Sigmoid colon (tissue), 7 donors: ENCODE measurements around the gene IPCEF1. TPM values are rescaled to one million over a fixed set of nuclear protein-coding genes. Genes with fewer than 3 reads are reported as not detected.

Experiments used
- DNase-seq: peaks from one replicate; pipeline ENCODE4 v3.0.0-alpha.2; 2019
- H3K27ac ChIP-seq, 4 donors: fragments of 200-600 bp; sonication (generic); one replicate each; pipeline ENCODE4 v1.5.1; 2016 to 2019; ENCODE audit warnings: mild to moderate bottlenecking in 1 of 4
- H3K27me3 ChIP-seq, 3 donors: fragments of 200-600 bp; sonication (generic); one replicate each; pipeline ENCODE4 v1.5.1; 2019; ENCODE audit warnings: mild to moderate bottlenecking in 1 of 3
- H3K36me3 ChIP-seq, 4 donors: fragments of 200-600 bp; sonication (generic); one replicate each; pipeline ENCODE4 v1.5.1; 2016 to 2019
- H3K4me1 ChIP-seq, 4 donors: fragments of 200-600 bp; sonication (generic); one replicate each; pipeline ENCODE4 v1.5.1; 2017 to 2019
- H3K4me3 ChIP-seq, 4 donors: fragments of 200-600 bp; sonication (generic); one replicate each; pipeline ENCODE4 v1.5.1; 2017 to 2019; ENCODE audit warnings: mild to moderate bottlenecking in 2 of 4, moderate library complexity in 1 of 4
- H3K9me3 ChIP-seq, 4 donors: fragments of 200-600 bp in 3 of 4; sonication (generic) in 3 of 4; one replicate each; pipeline versions ENCODE4 v1.5.1 to v1.6.1; 2013 to 2019
- CTCF ChIP-seq, 4 experiments: fragments of 450-650 bp in 3 of 4; fragments of 200-600 bp in 1 of 4; IDR thresholded peaks; one replicate each; pipeline ENCODE4 v1.5.1; 2016 to 2019; ENCODE audit warnings: antibody characterized with exemption in 4 of 4, mild to moderate bottlenecking in 3 of 4, moderate library complexity in 2 of 4
- EP300 ChIP-seq, 4 donors: sonication (generic); formaldehyde crosslinking; IDR thresholded peaks; one replicate each; pipeline ENCODE4 v1.6.1; 2017; ENCODE audit warnings: antibody characterized with exemption in 4 of 4
- POLR2A ChIP-seq, 2 donors: fragments of 450-650 bp; IDR thresholded peaks; one replicate each; pipeline ENCODE4 v1.6.1; 2016; ENCODE audit warnings: antibody characterized with exemption in 2 of 2, mild to moderate bottlenecking in 2 of 2, moderate library complexity in 2 of 2
- POLR2AphosphoS5 ChIP-seq, 4 donors: sonication (generic); formaldehyde crosslinking; IDR thresholded peaks; one replicate each; pipeline ENCODE4 v1.6.1; 2017; ENCODE audit warnings: antibody characterized with exemption in 4 of 4
- WGBS, 2 donors: extraction: QIAGEN DNeasy Blood & Tissue Kit; methylation state at CpG; one replicate each; pipeline ENCODE4 v1.1.7; 2013; 5-methylcytosine and 5-hydroxymethylcytosine counted together
- intact Hi-C: fragments of 100-400 bp; cut with DNase I; formaldehyde crosslinking; loops from one replicate; pipeline ENCODE4 v1.15.1; 2023
- polyA plus RNA-seq, 3 donors: library from polyadenylated mRNA; stranded (reverse); fragments of 200-250 nt; gene quantifications; one replicate each; pipeline ENCODE4 v1.2.3, GENCODE V29; 2013
- total RNA-seq, 4 donors: library from RNA; depleted of rRNA; stranded (reverse); fragments of >200 nt; gene quantifications; one replicate each; pipeline ENCODE4 v1.1.0, GENCODE V29; 2016
- donor health status: healthy with polysubstance abuse.
- donor health status: Bipolar disorder and iron deficiency.
- donor health status: healthy.

The IPCEF1 gene
- total and polyA plus RNA-seq, 7 donors: 0.28 to 5.5 (median 0.71) TPM

- Histone ChIP-seq H3K4me1 (no peaks in the 10 kb centered on the region), H3K36me3 (no peaks in the 10 kb centered on the region), H3K9me3 (no peaks in the 10 kb centered on the region), H3K27ac (no peak overlapping the region), H3K4me3 (no peak overlapping the region), H3K27me3 (no peaks in the 10 kb centered on the region)
- 85 to 90% methylated on average over 5 of the region's 5 CpGs for WGBS, 2 donors
- no peak for TF ChIP-seq POLR2AphosphoS5 (IDR thresholded peaks at IDR 0.05)
- TF ChIP-seq EP300 (IDR thresholded peaks at IDR 0.05): no peak
- no peak for TF ChIP-seq CTCF (IDR thresholded peaks at IDR 0.05)
- no peak for TF ChIP-seq POLR2A (IDR thresholded peaks at IDR 0.05)
- intact Hi-C loops: no loop called here
- no peak for DNase-seq
Observed at GRCh38 chr6:154367336-154367735, 10.7 kb upstream of the IPCEF1 start.

GRCh38 chr6:154363821-154364220 lies 7.2 kb upstream of the IPCEF1 start:
- H3K4me3 ChIP-seq: no peak overlapping the region
- H3K27ac ChIP-seq: no peak overlapping the region
- no peaks in the 10 kb centered on the region for H3K4me1 ChIP-seq
- H3K36me3 ChIP-seq: no peaks in the 10 kb centered on the region
- WGBS, 2 donors: 78 to 80% methylated on average over 4 of the region's 4 CpGs
- intact Hi-C loops: no loop called here
- H3K9me3 ChIP-seq: no peaks in the 10 kb centered on the region
- H3K27me3 ChIP-seq: no peaks in the 10 kb centered on the region
- TF ChIP-seq EP300 (IDR thresholded peaks at IDR 0.05) (no peak), CTCF (IDR thresholded peaks at IDR 0.05) (no peak)
- no peak for DNase-seq

GRCh38 chr6:154361476-154361875 lies 4.9 kb upstream of the IPCEF1 start:
- H3K4me3 ChIP-seq: no peak overlapping the region
- no peaks in the 10 kb centered on the region for H3K36me3 ChIP-seq
- WGBS, 2 donors: 86 to 90% methylated on average over 5 of the region's 5 CpGs
- no peaks in the 10 kb centered on the region for H3K9me3 ChIP-seq
- TF ChIP-seq CTCF (IDR thresholded peaks at IDR 0.05) (no peak), POLR2A (IDR thresholded peaks at IDR 0.05) (no peak), EP300 (IDR thresholded peaks at IDR 0.05) (no peak), POLR2AphosphoS5 (IDR thresholded peaks at IDR 0.05) (no peak)
- H3K27ac ChIP-seq: no peak overlapping the region
- H3K27me3 ChIP-seq: no peaks in the 10 kb centered on the region
- H3K4me1 ChIP-seq: no peaks in the 10 kb centered on the region
- DNase-seq: no peak
- intact Hi-C loops: no loop called here

GRCh38 chr6:154360476-154360875 lies 3.9 kb upstream of the IPCEF1 start:
- 89 to 93% methylated on average over 3 of the region's 3 CpGs for WGBS, 2 donors
- H3K27ac ChIP-seq: no peak overlapping the region
- no peaks in the 10 kb centered on the region for H3K9me3 ChIP-seq
- no peak for DNase-seq
- no peaks in the 10 kb centered on the region for H3K27me3 ChIP-seq
- no peaks in the 10 kb centered on the region for H3K36me3 ChIP-seq
- intact Hi-C loops: no loop called here
- H3K4me1 ChIP-seq: no peaks in the 10 kb centered on the region
- TF ChIP-seq CTCF (IDR thresholded peaks at IDR 0.05) (no peak), EP300 (IDR thresholded peaks at IDR 0.05) (no peak)
- no peak overlapping the region for H3K4me3 ChIP-seq

- H3K9me3 ChIP-seq: no peaks in the 10 kb centered on the region
- 74 to 82% methylated on average over 4 of the region's 4 CpGs for WGBS, 2 donors
- TF ChIP-seq EP300 (IDR thresholded peaks at IDR 0.05) (no peak), POLR2A (IDR thresholded peaks at IDR 0.05) (no peak), CTCF (IDR thresholded peaks at IDR 0.05) (no peak), POLR2AphosphoS5 (IDR thresholded peaks at IDR 0.05) (no peak)
- DNase-seq: no peak
- no peaks in the 10 kb centered on the region for H3K36me3 ChIP-seq
- no peaks in the 10 kb centered on the region for H3K27me3 ChIP-seq
- no peak overlapping the region for H3K27ac ChIP-seq
- H3K4me1 ChIP-seq: no peaks in the 10 kb centered on the region
- no peak overlapping the region for H3K4me3 ChIP-seq
- intact Hi-C loops: no loop called here
Observed at GRCh38 chr6:154359679-154360078, 3.1 kb upstream of the IPCEF1 start.
